ENCODE measurements around the gene WNT1. TPM values are rescaled to one million over a fixed set of nuclear protein-coding genes. Genes with fewer than 3 reads are reported as not detected.

The WNT1 gene
- polyA plus RNA-seq (not detected in 2 replicates), polyA minus RNA-seq (not detected in 2 replicates)

GRCh38 chr12:48978291-48978740 lies at the start of gene WNT1:
Gene WNT1, plus strand, starts transcription at chr12:48978322. Its CDS starts 329 bp downstream, at chr12:48978651.
- H3K79me2 ChIP-seq (replicated peaks; ENCODE audit: insufficient read depth, low read length): no peaks in the 10 kb centered on the region
- TF ChIP-seq TAF1 (IDR thresholded peaks at IDR 0.05; ENCODE audit: low read depth) (no peak), RAD21 (conservative IDR thresholded peaks at IDR 0.05) (no peak), REST (IDR thresholded peaks at IDR 0.05; ENCODE audit: borderline replicate concordance) (no peak), EZH2 (IDR thresholded peaks at IDR 0.05; ENCODE audit: borderline replicate concordance, insufficient read depth, low read length, poor library complexity, severe bottlenecking) (no peak), SMC3 (conservative IDR thresholded peaks at IDR 0.05; ENCODE audit: poor library complexity) (no peak), POLR2AphosphoS5 (IDR thresholded peaks at IDR 0.05) (no peak), EP300 (conservative IDR thresholded peaks at IDR 0.05; ENCODE audit: poor library complexity, severe bottlenecking) (no peak), MXI1 (conservative IDR thresholded peaks at IDR 0.05; ENCODE audit: poor library complexity, severe bottlenecking) (no peak), CTCF (IDR thresholded peaks at IDR 0.05; ENCODE audit: poor library complexity, severe bottlenecking) (no peak)
- H3K27me3 ChIP-seq (ENCODE audit: insufficient read depth, low read depth, low read length): peaks cover 99% of the 10 kb centered on the region
- H3K27ac ChIP-seq (ENCODE audit: low read length): no peak within 1 kb of the TSS
- no peak within 1 kb of the TSS for H2AFZ ChIP-seq (ENCODE audit: low read depth, low read length)
- no peaks in the 10 kb centered on the region for H3K9me3 ChIP-seq (ENCODE audit: low read length)
- no peaks in the 10 kb centered on the region for H4K20me1 ChIP-seq (ENCODE audit: insufficient read depth)
- no peaks in the 10 kb centered on the region for H3K9me2 ChIP-seq (ENCODE audit: insufficient read depth, low read length)
- peak within 1 kb of the TSS; percentile 10 for H3K4me3 ChIP-seq (ENCODE audit: low read length)
- no peaks in the 10 kb centered on the region for H3K36me3 ChIP-seq (ENCODE audit: insufficient read depth, low read length)
- H3F3A ChIP-seq (ENCODE audit: insufficient read depth, low read length, poor library complexity, severe bottlenecking): no peaks in the 10 kb centered on the region
- no peak within 1 kb of the TSS for H3K9ac ChIP-seq (ENCODE audit: low read length)
- H3K4me2 ChIP-seq (ENCODE audit: low read length): no peak within 1 kb of the TSS

GRCh38 chr12:48929551-48929950 lies 48.6 kb upstream of the WNT1 start:
- Histone ChIP-seq H3K27me3 (ENCODE audit: insufficient read depth, low read depth, low read length) (no peaks in the 10 kb centered on the region), H3K36me3 (ENCODE audit: insufficient read depth, low read length) (peaks cover 7% of the 10 kb centered on the region), H4K20me1 (ENCODE audit: insufficient read depth) (no peaks in the 10 kb centered on the region), H3F3A (ENCODE audit: insufficient read depth, low read length, poor library complexity, severe bottlenecking) (no peaks in the 10 kb centered on the region), H3K4me2 (ENCODE audit: low read length) (no peak overlapping the region), H3K9me2 (ENCODE audit: insufficient read depth, low read length) (no peaks in the 10 kb centered on the region), H3K9ac (ENCODE audit: low read length) (no peak overlapping the region), H2AFZ (ENCODE audit: low read depth, low read length) (no peak overlapping the region), H3K9me3 (ENCODE audit: low read length) (no peaks in the 10 kb centered on the region), H3K4me3 (ENCODE audit: low read length) (no peak overlapping the region), H3K27ac (ENCODE audit: low read length) (no peak overlapping the region), H3K79me2 (replicated peaks; ENCODE audit: insufficient read depth, low read length) (no peaks in the 10 kb centered on the region)
- no peak for TF ChIP-seq EP300 (conservative IDR thresholded peaks at IDR 0.05; ENCODE audit: poor library complexity, severe bottlenecking)

GRCh38 chr12:48930475-48930874 lies 47.6 kb upstream of the WNT1 start:
- Histone ChIP-seq H3K79me2 (replicated peaks; ENCODE audit: insufficient read depth, low read length) (no peaks in the 10 kb centered on the region), H3K4me3 (ENCODE audit: low read length) (no peak overlapping the region), H3K27me3 (ENCODE audit: insufficient read depth, low read depth, low read length) (no peaks in the 10 kb centered on the region), H2AFZ (ENCODE audit: low read depth, low read length) (no peak overlapping the region), H3F3A (ENCODE audit: insufficient read depth, low read length, poor library complexity, severe bottlenecking) (no peaks in the 10 kb centered on the region), H3K9ac (ENCODE audit: low read length) (no peak overlapping the region), H3K9me2 (ENCODE audit: insufficient read depth, low read length) (no peaks in the 10 kb centered on the region), H3K36me3 (ENCODE audit: insufficient read depth, low read length) (peaks cover 7% of the 10 kb centered on the region), H3K9me3 (ENCODE audit: low read length) (no peaks in the 10 kb centered on the region), H3K27ac (ENCODE audit: low read length) (no peak overlapping the region), H3K4me2 (ENCODE audit: low read length) (no peak overlapping the region), H4K20me1 (ENCODE audit: insufficient read depth) (no peaks in the 10 kb centered on the region)
- TF ChIP-seq EP300 (conservative IDR thresholded peaks at IDR 0.05; ENCODE audit: poor library complexity, severe bottlenecking): no peak
- TF ChIP-seq TAF1 (IDR thresholded peaks at IDR 0.05; ENCODE audit: low read depth): no peak
- TF ChIP-seq RAD21 (conservative IDR thresholded peaks at IDR 0.05): no peak
- TF ChIP-seq POLR2AphosphoS5 (IDR thresholded peaks at IDR 0.05): no peak
- no peak for TF ChIP-seq MXI1 (conservative IDR thresholded peaks at IDR 0.05; ENCODE audit: poor library complexity, severe bottlenecking)
- TF ChIP-seq EZH2 (IDR thresholded peaks at IDR 0.05; ENCODE audit: borderline replicate concordance, insufficient read depth, low read length, poor library complexity, severe bottlenecking): no peak
- TF ChIP-seq CTCF (IDR thresholded peaks at IDR 0.05; ENCODE audit: poor library complexity, severe bottlenecking): no peak
- no peak for TF ChIP-seq SMC3 (conservative IDR thresholded peaks at IDR 0.05; ENCODE audit: poor library complexity)
- TF ChIP-seq REST (IDR thresholded peaks at IDR 0.05; ENCODE audit: borderline replicate concordance): no peak
